NOMO-1 treated with DMSO at 0.1 percent for 48 hours (cell line): ENCODE data around the gene PCNX2.

Experiments
- DNase-seq: peaks from one replicate; lab custom pipeline; 2025; ENCODE audit not compliant: unreplicated experiment; lab: John Stamatoyannopoulos, UW

Gene PCNX2

GRCh38 chr1:233315718-233316301, 20.3 kb upstream of the PCNX2 start:
- DNase-seq = no peak

- DNase-seq = no peak
These were observed 18.1 kb upstream of the PCNX2 start for GRCh38 chr1:233313434-233314155.

GRCh38 chr1:233304489-233305102, 9.1 kb upstream of the PCNX2 start:
- peak; percentile 56 for DNase-seq

DNA sequence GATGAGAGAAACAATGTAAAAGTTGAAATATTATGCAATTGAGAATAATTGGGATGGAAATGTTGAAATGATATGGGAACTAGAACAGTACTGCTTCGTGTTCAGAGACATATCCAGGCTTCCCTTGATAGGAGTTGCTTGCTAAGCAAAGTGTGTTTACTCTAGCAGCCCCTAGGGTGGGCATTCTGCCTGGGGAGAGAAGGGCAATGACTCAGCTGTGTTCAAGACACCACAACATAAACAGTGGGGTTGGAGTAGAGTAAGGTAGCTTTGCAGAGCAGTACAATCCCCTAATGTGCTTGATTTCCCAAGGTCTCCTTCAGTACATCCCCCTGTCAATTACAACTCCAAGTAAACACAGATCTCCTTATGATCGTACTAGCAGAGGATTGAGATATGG, 4.8 kb upstream of the PCNX2 start:
- DNase-seq = no peak

GRCh38 chr1:233299450-233299849, 3.9 kb upstream of the PCNX2 start:
- no peak for DNase-seq

DNA sequence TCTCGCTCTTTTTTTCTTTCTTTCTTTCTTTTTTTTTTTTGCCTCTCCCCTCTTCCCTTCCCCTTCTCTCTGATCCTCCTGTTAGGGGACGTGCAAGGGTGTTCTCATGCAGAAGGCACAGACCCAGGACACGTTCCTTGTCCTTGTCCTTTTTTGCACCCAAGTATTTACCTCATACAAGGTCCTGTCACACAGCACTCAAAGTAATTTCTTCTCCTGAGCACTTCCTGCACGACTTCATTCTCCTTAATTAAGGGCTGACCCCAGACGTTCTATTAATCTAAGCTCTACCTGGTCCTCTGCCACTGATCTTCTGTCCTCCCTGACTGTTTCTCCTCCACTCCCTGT, 424 bp upstream of the PCNX2 start:
- DNase-seq = no peak

DNA sequence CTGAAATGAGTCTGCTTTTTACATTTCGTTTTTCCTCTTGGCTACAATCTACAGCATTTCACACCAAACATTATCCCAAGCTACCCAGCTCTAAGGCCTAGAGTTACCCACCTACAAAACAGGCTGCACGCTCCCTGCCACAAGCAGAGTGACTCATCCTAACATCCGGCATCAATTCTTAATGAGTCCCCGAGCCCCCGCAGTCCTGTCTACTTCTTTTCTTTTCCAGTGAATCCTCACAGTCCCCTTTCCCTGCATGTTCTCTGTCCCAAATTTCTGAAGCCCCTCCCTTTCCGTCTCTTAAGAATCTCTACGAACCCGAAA, 650 bp downstream of the PCNX2 start:
- peak; percentile 63 for DNase-seq

DNA sequence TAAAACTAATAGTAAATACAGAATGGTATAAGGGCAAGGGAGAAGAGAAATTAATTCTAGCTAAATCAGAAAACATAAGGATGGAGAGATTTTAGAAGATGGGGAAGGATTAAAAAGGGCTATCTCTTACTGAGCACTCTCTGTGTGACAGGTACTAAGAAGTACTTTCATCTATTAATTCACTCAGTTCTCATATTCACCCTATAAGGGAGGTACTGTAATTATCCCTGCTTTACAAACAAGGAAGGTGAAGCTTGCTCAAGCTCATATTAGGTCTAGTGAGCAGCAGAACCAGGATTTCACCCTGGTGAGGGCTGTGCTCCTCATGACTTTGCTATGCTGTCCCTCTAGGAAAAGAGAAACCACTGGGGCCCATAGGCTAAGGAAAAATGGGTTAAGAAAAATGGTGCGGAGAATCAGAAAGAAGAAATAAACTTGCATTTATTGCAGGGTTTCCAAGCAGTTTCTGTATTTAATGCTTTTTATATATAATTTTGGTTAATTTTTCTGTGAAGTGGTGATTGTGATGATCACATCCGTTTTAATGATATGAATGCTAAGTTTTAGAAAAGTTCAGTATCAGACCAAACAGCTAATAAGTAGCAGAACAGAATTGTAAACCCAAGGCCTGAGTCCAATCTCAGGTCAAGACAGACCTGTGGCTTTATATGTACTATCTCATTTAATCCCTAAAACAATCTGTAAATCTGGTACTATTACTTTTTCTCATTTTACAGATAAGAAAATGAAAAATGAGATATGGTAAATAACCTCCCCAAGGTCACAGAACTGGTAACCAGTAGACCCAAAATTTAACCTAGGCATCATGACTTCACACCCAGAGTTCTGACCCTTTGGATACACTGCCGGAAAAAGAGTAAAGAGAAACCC, 1.7 kb downstream of the PCNX2 start:
- DNase-seq = no peak

GRCh38 chr1:233290396-233291034, 5.0 kb downstream of the PCNX2 start:
- DNase-seq = peak; percentile 47

DNA sequence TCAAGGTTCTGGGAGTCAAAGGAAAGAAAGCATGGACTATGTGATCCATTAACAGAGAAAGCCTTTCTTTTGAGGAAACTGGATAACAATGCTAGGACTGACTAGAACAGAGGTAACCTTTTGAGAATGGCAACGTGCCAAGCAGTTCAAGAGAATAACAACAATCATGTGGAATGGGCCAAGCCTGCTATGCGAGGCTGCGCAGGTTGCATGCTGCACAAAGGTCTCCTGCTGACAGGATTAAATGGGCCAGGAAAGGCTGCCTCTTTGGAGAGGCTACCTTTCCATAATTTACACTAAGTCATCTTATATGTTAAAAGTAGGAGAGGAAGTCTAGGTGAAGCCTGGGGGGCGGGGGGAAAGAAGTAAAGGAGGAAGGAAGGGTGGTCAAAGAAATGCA, 5.8 kb downstream of the PCNX2 start:
- DNase-seq = no peak

- no peak for DNase-seq
These were observed 13.0 kb downstream of the PCNX2 start for GRCh38 chr1:233282582-233282886.

DNA sequence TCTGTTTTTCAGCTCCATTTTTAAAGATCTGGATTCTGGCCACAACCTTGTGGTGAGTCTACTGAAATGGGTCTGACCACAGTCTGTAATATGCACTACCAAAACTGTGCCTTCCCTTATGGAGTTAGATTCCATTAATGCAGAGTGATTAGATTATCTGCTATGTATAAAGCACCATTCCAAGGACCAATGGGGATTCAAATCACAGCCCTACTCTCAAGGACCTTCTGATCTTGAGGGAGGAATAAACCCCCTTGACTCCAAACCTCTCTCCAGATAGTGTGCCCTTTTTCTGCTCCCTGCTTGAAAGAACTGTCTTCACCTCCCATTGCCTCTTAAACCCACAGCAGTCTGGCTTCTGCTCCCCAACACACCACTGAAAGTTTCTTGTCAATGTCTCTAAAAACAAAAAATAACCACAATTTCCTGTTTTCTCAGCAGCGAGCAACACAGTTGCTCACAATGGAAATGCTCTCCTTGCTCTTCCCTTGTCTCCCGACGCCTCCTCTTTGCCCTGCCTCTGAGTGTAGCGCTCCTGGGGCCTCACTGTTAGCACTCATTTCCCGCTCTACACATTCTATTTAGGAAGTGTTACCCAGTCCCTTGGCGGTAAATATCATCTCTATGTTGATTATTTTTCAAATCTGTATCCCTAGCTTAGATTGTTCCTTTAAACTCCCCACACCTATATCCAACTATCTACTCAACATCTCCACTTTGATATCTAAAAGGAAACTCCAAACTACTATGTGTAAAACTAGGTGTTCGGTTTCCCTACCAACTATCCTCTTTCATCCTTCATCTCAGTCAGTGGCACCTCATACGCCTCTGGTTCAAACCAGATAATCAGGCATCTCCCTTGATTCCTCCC, 13.6 kb downstream of the PCNX2 start:
- DNase-seq = peak; percentile 57

DNA sequence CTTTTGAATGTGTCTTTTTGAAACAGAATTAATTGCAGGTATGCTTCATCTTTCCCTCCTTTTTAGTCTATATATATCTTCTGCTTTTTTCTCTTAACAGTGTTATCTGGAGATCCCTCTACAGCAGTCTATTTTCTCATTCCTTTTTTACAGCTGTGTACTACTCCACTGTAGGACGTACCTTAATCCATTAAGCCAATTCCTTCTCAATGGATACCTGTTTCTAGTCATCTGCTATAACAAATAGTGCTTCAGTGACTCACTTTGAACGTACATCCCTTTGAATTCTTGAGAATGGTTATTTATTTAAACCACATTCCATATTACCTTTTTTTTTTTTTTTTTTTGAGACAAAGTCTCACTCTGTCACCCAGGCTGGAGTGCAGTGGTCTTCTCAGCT, 15.6 kb downstream of the PCNX2 start:
- DNase-seq = no peak

DNA sequence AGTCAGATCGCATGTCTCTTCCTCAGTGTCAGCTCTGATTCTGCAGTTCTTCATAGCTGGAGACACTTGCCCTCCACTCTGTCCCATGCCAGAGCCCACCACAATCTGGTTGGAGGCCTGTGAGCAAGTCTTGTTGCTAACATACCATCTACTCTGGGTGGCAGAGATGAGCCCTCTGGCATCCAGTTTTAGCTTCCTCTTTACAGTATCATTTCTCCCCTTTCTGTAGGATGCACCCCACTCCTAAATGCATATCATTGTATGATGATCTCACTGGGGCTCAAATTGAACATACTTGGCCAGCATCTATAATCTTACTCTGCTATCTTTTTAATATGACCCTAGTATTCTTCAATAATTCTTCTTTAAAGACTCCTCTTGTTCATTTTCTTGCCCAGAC, 16.9 kb downstream of the PCNX2 start:
- DNase-seq = peak; percentile 40

DNA sequence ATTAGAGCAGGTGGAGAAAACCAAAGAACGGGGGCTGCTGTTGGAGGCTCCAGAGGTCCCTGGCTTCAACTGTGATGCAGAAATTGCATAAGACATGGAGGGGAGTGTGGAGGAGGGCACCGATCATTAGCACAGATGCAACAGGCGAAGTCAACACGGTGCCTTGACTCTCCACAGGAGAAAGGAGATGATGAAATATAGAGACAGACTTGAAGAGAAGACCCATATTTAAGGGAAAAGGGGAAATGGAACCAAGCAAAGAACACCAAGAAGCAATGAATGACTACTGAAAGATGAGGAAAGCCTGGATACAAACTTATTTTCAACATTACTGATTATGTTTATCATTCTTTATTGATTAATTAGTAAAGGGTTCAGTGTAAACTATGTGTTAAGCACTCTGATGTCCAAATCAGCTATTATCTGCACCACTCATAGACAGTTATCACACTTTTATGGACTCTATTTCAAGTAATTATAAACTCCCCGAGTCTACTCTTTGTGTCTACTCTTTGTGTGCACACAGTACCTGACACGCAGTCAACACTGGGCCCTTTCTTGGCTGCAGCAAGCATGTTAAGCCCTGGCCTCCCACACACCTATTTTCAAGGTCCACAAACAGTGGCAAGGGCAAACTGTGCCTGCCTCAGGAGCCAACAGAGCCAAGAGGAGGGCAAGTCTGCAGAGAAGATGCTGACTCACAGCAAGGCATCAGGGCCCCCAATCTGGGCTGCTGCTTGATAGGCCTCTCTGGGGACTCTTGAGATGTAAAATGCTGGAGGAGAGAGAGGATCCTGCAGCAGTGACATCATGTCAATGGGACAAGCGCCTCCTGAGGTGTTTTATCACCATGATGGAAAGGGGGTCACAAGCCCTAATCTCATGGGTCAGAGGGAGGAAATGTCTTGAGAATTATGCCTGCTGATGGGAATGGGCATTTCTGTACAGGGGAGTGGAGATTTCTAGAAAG, 17.6 kb downstream of the PCNX2 start:
- peak; percentile 95 for DNase-seq

DNA sequence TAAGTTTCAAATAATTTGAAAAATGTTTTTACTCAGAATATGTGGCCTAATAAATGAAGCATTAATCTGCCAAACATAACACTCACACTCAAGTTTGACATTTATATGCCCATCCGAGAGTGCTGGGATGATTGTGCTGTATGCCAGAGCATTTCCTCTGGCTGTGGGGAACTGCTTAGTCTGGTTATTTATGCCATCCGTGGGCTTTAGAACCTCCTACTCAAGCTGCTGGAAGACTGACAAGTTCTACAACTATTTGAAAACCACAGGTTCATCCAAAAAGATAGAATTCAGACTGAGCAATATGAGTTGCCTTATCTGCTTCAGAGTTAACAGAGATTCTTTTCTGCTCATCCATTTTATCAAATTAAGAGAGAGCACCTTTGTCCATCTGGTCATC, 25.9 kb downstream of the PCNX2 start:
- DNase-seq = no peak

DNA sequence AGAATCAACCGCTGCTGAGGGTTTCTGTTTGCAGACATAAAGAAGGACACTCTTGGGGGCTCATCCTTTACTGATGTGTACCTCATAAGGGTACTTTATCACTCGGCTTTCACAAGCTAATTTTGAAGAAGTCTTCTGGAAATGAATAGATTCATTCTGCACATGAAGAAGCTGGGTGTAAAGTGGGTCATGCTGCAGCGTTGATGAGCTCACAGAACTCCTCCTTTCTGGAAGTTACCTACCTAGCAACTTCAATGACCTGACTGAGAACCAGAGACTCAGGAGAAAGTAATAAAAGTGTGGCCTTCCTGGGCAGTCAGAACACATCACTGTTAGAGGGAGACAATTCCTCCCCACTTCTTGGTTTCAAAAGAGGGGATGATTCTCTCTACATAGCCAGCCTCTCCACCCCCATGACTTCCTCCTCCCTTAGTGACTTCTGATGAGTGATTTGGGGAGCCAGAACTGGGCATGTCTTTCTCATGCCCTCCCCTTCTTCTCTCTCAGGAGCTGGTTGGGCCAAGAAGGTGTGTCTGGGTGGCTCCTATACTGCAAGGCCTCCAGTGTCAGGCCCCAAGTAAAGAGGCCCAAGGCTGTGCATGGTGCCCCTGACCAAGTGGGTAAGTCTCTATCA, 27.0 kb downstream of the PCNX2 start:
- no peak for DNase-seq

DNA sequence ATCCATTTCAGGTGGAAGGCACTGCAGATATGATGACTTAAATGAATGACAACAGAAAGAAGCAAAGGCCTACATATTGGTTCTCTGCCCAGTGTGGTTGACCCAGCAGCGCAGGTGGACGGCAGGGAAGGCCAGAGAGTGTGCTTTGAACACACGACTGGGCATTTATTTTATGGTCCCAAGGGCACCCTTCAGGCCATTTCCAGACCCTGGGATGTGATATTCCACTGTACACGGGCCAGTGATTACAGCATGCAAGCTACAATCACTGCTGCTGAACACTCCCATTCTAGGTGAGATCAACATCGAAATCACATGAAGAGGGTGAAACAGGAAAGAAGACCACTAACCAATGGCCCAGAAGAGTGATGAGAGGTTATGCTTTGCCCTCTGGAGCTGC, 33.8 kb downstream of the PCNX2 start:
- no peak for DNase-seq

GRCh38 chr1:233261206-233261605, 34.3 kb downstream of the PCNX2 start:
- DNase-seq = no peak
